Neural progenitor cell (in vitro differentiated cells): ENCODE data around the gene TARBP1. TPM values are rescaled to one million over a fixed set of nuclear protein-coding genes. Genes with fewer than 3 reads are reported as not detected.

ENCODE experiments used
- DNase-seq: peaks from one replicate; pipeline ENCODE4 v3.0.0-alpha.2; 2016; ENCODE audit warnings: low spot score
- H2AFZ ChIP-seq: fragments of 200-600 bp; sonication (generic); replicated peaks from 2 replicates; pipeline ENCODE4 v1.6.1; 2016; ENCODE audit warnings: antibody characterized with exemption
- H3F3A ChIP-seq: fragments of 200-600 bp; sonication (generic); 2 replicates; pipeline ENCODE4 v1.6.1; 2016; ENCODE audit warnings: antibody characterized with exemption, low read depth
- H3K27ac ChIP-seq: fragments of 200-600 bp; sonication (generic); 2 replicates; pipeline ENCODE4 v1.5.1; 2016; ENCODE audit warnings: mild to moderate bottlenecking
- H3K27me3 ChIP-seq: fragments of 200-600 bp; sonication (generic); 2 replicates; pipeline ENCODE4 v1.6.1; 2016; ENCODE audit warnings: mild to moderate bottlenecking, moderate library complexity
- H3K36me3 ChIP-seq: fragments of 200-600 bp; sonication (generic); 2 replicates; pipeline ENCODE4 v1.5.1; 2016
- H3K4me1 ChIP-seq: fragments of 200-600 bp; sonication (generic); 2 replicates; pipeline ENCODE4 v1.6.1; 2016; ENCODE audit warnings: mixed run types
- H3K4me2 ChIP-seq: fragments of 200-600 bp; sonication (generic); 2 replicates; pipeline ENCODE4 v1.6.1; 2016
- H3K4me3 ChIP-seq: fragments of 200-600 bp; sonication (generic); 2 replicates; pipeline ENCODE4 v1.5.1; 2016
- H3K79me2 ChIP-seq: fragments of 200-600 bp; sonication (generic); 2 replicates; pipeline ENCODE4 v1.6.1; 2016; ENCODE audit warnings: low read depth
- H3K9ac ChIP-seq: fragments of 200-600 bp; sonication (generic); 2 replicates; pipeline ENCODE4 v1.6.1; 2016
- H3K9me3 ChIP-seq: fragments of 200-600 bp; sonication (generic); 2 replicates; pipeline ENCODE4 v1.5.1; 2016; ENCODE audit warnings: low read depth
- H4K20me1 ChIP-seq: fragments of 200-600 bp; sonication (generic); 2 replicates; pipeline ENCODE4 v1.6.1; 2016; ENCODE audit warnings: low read depth
- H3K27ac Mint-ChIP-seq: 3 replicates; pipeline ENCODE4 v1.8.0; 2021; ENCODE audit warnings: mixed read lengths
- H3K27me3 Mint-ChIP-seq: 2 replicates; pipeline ENCODE4 v1.8.0; 2022; ENCODE audit warnings: low read depth, mild to moderate bottlenecking, inconsistent platforms, moderate library complexity, mixed read lengths; ENCODE audit not compliant: insufficient read depth
- H3K36me3 Mint-ChIP-seq: 3 replicates; pipeline ENCODE4 v1.8.0; 2021; ENCODE audit warnings: mixed read lengths
- H3K4me1 Mint-ChIP-seq: 3 replicates; pipeline ENCODE4 v1.8.0; 2021; ENCODE audit warnings: mixed read lengths
- H3K4me3 Mint-ChIP-seq: 3 replicates; pipeline ENCODE4 v1.8.0; 2021; ENCODE audit warnings: mild to moderate bottlenecking, moderate library complexity, mixed read lengths
- H3K9me3 Mint-ChIP-seq: 3 replicates; pipeline ENCODE4 v1.8.0; 2020; ENCODE audit warnings: mixed read lengths
- CTCF ChIP-seq: fragments of 200-600 bp; sonication (generic); IDR thresholded peaks from 2 replicates; pipeline ENCODE4 v1.5.1; 2017; ENCODE audit warnings: antibody characterized with exemption, mild to moderate bottlenecking
- EZH2 ChIP-seq: fragments of 200-600 bp; sonication (generic); IDR thresholded peaks from 2 replicates; pipeline ENCODE4 v1.6.1; 2017; ENCODE audit warnings: antibody characterized with exemption, mild to moderate bottlenecking, moderate library complexity
- EZH2phosphoT487 ChIP-seq: fragments of 200-600 bp; sonication (generic); IDR thresholded peaks from 2 replicates; pipeline ENCODE4 v1.6.1; 2017; ENCODE audit warnings: antibody characterized with exemption
- total RNA-seq: library from RNA; depleted of rRNA; stranded (reverse); fragments of >200 nt; gene quantifications from 2 replicates; pipeline ENCODE4 v1.2.3, GENCODE V29; 2015; ENCODE audit warnings: low replicate concordance

TARBP1 gene
- total RNA-seq, 1 donor from 2014 or later, result 99.0 TPM

GRCh38 chr1:234499943-234500245, 20.9 kb upstream of the TARBP1 start:
- Histone ChIP-seq H3K4me2 (no peak overlapping the region), H3K79me2 (no peaks in the 10 kb centered on the region), H3K27me3 (no peaks in the 10 kb centered on the region), H2AFZ (peak overlapping the region; percentile 78), H3K4me1 (peaks cover 11% of the 10 kb centered on the region), H3K9me3 (no peaks in the 10 kb centered on the region), H3K4me3 (no peak overlapping the region), H3K36me3 (no peaks in the 10 kb centered on the region), H3K9ac (no peak overlapping the region), H3K27ac (no peak overlapping the region), H4K20me1 (no peaks in the 10 kb centered on the region), H3F3A (no peaks in the 10 kb centered on the region)
- TF ChIP-seq CTCF, result no peak
- TF ChIP-seq EZH2, result no peak
- no peak for DNase-seq
- Mint-ChIP-seq H3K4me1 (peaks cover 32% of the 10 kb centered on the region), H3K9me3 (no peaks in the 10 kb centered on the region), H3K4me3 (no peak overlapping the region), H3K27ac (no peak overlapping the region), H3K36me3 (no peaks in the 10 kb centered on the region), H3K27me3 (peaks cover 5% of the 10 kb centered on the region)

- H2AFZ ChIP-seq, result peak overlapping the region; percentile 78
- H3K4me3 ChIP-seq, result no peak overlapping the region
- no peak overlapping the region for H3K4me2 ChIP-seq
- no peak overlapping the region for H3K27ac ChIP-seq
- H3K9me3 ChIP-seq, result no peaks in the 10 kb centered on the region
- H3K9ac ChIP-seq, result no peak overlapping the region
- no peaks in the 10 kb centered on the region for H3F3A ChIP-seq
- H3K4me1 Mint-ChIP-seq, result peaks cover 32% of the 10 kb centered on the region
- H3K36me3 ChIP-seq, result no peaks in the 10 kb centered on the region
- H3K4me1 ChIP-seq, result peaks cover 12% of the 10 kb centered on the region
- no peak overlapping the region for H3K4me3 Mint-ChIP-seq
- no peaks in the 10 kb centered on the region for H4K20me1 ChIP-seq
- peaks cover 2% of the 10 kb centered on the region for H3K27me3 Mint-ChIP-seq
- no peaks in the 10 kb centered on the region for H3K36me3 Mint-ChIP-seq
- H3K79me2 ChIP-seq, result no peaks in the 10 kb centered on the region
- peak overlapping the region; percentile 98 for H3K27ac Mint-ChIP-seq
- no peaks in the 10 kb centered on the region for H3K9me3 Mint-ChIP-seq
- H3K27me3 ChIP-seq, result no peaks in the 10 kb centered on the region
- TF ChIP-seq EZH2phosphoT487, result no peak
- peak; percentile 96 for TF ChIP-seq CTCF
- DNase-seq, result peak; percentile 90
Measured at GRCh38 chr1:234499119-234499942, 20.4 kb upstream of the TARBP1 start.

GRCh38 chr1:234498448-234499118, 19.6 kb upstream of the TARBP1 start:
- Histone ChIP-seq H3K79me2 (no peaks in the 10 kb centered on the region), H3F3A (no peaks in the 10 kb centered on the region), H3K9ac (no peak overlapping the region), H3K36me3 (no peaks in the 10 kb centered on the region), H4K20me1 (no peaks in the 10 kb centered on the region), H3K4me3 (no peak overlapping the region), H3K4me2 (no peak overlapping the region), H3K27me3 (no peaks in the 10 kb centered on the region), H3K27ac (no peak overlapping the region), H2AFZ (peak overlapping the region; percentile 78), H3K9me3 (no peaks in the 10 kb centered on the region), H3K4me1 (peaks cover 12% of the 10 kb centered on the region)
- H3K4me1 Mint-ChIP-seq, result peaks cover 32% of the 10 kb centered on the region
- H3K9me3 Mint-ChIP-seq, result no peaks in the 10 kb centered on the region
- no peak overlapping the region for H3K4me3 Mint-ChIP-seq
- DNase-seq, result no peak
- H3K36me3 Mint-ChIP-seq, result no peaks in the 10 kb centered on the region
- H3K27me3 Mint-ChIP-seq, result peaks cover 2% of the 10 kb centered on the region
- no peak for TF ChIP-seq EZH2
- TF ChIP-seq CTCF, result no peak
- TF ChIP-seq EZH2phosphoT487, result no peak
- H3K27ac Mint-ChIP-seq, result no peak overlapping the region
